Bronchial epithelial cell (primary cell): ENCODE measurements around the gene HYCC2. TPM values are rescaled to one million over a fixed set of nuclear protein-coding genes. Genes with fewer than 3 reads are reported as not detected.

Experiments used
- DNase-seq: peaks from one replicate; pipeline ENCODE4 v3.0.0-alpha.2; 2010; ENCODE audit warnings: low read depth
- FAIRE-seq: peaks from 2 replicates; lab custom pipeline; 2011; peaks lifted over from hg19 to GRCh38; lab: Jason Lieb, UNC
- H3K27me3 ChIP-seq: 2 replicates; pipeline ENCODE4 v1.5.1; 2011; ENCODE audit warnings: low read length; ENCODE audit not compliant: control insufficient read depth, insufficient read depth
- H3K36me3 ChIP-seq: 2 replicates; pipeline ENCODE4 v1.5.1; 2011; ENCODE audit warnings: low read length; ENCODE audit not compliant: control insufficient read depth, insufficient read depth
- H3K4me3 ChIP-seq: 2 replicates; pipeline ENCODE4 v1.5.1; 2011; ENCODE audit warnings: mild to moderate bottlenecking, low read depth, low read length, control low read depth
- total RNA-seq: library from RNA; depleted of rRNA; stranded (reverse); fragments of >200 nt; gene quantifications from 2 replicates; pipeline ENCODE4 v1.2.1, GENCODE V29; 2014
- TF ChIP-seq, protein P1 (sequence below): IDR thresholded peaks from 2 replicates; pipeline ENCODE4 v1.5.1; 2011; ENCODE audit warnings: mild to moderate bottlenecking, moderate library complexity, low read length, control low read depth, inconsistent platforms; ENCODE audit not compliant: insufficient read depth, severe bottlenecking

HYCC2 gene
- total RNA-seq, 1 donor from 2014 or later = 8.4 TPM

DNA sequence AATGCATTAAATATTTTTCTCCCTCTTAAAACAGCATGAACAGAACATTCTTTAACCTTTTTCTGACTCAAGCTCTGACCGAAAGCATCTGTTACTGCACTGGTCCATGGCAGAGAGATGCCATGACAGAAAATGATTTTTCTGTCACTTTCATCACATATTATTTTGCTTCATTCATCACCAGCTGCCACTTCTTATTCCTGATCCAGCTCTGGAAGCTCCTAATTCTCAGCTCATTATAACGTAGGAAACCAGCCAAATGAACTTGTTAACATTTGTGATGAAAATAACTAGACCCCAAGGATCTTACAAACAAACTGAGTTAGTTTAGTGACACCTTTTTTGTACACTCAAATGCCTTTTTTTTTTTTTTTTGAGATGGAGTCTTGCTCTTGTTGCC, 36.9 kb upstream of the HYCC2 start:
- Histone ChIP-seq H3K4me3 (no peak overlapping the region), H3K36me3 (no peaks in the 10 kb centered on the region), H3K27me3 (no peaks in the 10 kb centered on the region)
- DNase-seq (no peak), FAIRE-seq (no peak)
- TF ChIP-seq, protein P1, sequence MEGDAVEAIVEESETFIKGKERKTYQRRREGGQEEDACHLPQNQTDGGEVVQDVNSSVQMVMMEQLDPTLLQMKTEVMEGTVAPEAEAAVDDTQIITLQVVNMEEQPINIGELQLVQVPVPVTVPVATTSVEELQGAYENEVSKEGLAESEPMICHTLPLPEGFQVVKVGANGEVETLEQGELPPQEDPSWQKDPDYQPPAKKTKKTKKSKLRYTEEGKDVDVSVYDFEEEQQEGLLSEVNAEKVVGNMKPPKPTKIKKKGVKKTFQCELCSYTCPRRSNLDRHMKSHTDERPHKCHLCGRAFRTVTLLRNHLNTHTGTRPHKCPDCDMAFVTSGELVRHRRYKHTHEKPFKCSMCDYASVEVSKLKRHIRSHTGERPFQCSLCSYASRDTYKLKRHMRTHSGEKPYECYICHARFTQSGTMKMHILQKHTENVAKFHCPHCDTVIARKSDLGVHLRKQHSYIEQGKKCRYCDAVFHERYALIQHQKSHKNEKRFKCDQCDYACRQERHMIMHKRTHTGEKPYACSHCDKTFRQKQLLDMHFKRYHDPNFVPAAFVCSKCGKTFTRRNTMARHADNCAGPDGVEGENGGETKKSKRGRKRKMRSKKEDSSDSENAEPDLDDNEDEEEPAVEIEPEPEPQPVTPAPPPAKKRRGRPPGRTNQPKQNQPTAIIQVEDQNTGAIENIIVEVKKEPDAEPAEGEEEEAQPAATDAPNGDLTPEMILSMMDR = no peak

DNA sequence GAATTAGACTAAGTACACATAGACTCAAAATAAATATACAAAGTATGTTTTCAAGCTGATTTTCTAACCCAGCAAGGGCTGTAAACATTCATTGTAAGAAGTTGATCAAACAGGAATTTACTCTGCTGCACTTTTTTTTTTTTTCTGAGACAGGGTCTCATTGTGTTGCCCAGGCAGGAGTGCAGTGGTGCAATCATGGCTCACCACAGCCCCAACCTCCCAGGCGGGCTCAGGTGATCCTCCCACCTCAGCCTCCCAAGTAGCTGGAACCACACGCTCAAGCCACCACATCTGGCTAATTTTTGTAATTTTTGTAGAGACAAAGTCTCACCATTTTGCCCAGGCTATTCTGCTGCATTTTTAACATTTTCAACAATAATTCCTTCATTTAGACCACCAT, 36.2 kb upstream of the HYCC2 start:
- Histone ChIP-seq H3K36me3 (no peaks in the 10 kb centered on the region), H3K27me3 (no peaks in the 10 kb centered on the region), H3K4me3 (no peak overlapping the region)
- no peak for FAIRE-seq
- DNase-seq = no peak
- TF ChIP-seq, protein P1 = no peak

DNA sequence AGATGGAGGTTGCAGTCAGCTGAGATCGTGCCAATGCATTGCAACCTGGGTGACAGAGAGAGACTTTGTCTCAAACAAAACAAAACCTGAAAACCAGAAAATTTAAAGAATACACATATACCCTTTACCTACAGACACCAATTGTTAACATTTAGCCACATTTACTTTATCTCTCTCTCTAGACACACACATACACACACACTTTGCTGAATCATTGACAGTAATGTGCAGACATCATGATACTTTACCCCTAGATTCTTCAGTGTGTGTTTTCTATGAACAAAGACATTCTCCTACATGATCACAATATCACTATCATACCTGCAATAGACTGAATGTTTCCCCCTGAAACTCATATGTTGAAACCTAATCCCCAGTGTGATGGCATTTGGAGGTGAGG, 34.3 kb upstream of the HYCC2 start:
- no peak for DNase-seq
- TF ChIP-seq, protein P1 = no peak
- H3K27me3 ChIP-seq = no peaks in the 10 kb centered on the region
- H3K4me3 ChIP-seq = no peak overlapping the region
- no peak for FAIRE-seq
- H3K36me3 ChIP-seq = no peaks in the 10 kb centered on the region

DNA sequence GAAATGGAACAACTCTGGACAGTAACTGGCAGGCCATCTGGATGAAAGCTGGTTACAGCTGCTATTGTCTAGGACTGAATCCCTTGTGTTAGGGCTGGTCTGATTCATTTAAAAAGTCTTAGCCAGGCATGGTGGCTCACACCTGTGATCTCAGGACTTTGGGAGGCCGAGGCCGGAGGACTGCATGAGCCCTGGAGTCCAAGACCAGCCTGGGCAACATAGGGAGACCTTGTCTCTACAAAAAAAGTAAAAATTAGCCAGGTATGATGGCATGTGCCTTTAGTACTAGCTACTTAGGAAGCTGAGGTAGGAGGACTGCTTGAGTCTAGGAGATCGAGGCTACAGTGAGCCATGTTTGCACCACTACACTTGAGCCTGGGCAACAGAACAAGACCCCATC, 29.0 kb upstream of the HYCC2 start:
- DNase-seq = no peak
- no peaks in the 10 kb centered on the region for H3K27me3 ChIP-seq
- TF ChIP-seq, protein P1 = no peak
- H3K36me3 ChIP-seq = no peaks in the 10 kb centered on the region
- H3K4me3 ChIP-seq = no peak overlapping the region
- no peak for FAIRE-seq

DNA sequence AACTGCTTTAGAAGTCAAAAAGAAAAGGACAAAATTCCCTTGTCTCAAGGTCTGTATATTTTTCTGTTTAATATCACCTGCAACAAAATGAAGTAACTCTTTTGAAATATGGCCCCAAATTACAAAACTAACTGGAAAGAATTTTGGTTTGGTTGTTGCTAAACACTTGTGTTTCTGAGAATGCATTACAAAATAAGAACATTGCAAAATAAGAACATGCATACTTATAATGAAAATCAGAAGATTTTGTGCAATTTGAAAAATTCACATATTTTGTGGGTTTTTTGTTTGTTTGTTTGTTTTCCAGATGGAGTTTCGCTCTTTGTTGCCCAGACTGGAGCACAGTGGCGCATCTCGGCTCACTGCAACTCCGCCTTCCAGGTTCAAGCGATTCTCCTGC, 22.1 kb upstream of the HYCC2 start:
- no peak overlapping the region for H3K4me3 ChIP-seq
- no peaks in the 10 kb centered on the region for H3K27me3 ChIP-seq
- TF ChIP-seq, protein P1 = no peak
- DNase-seq (no peak), FAIRE-seq (no peak)
- no peaks in the 10 kb centered on the region for H3K36me3 ChIP-seq

DNA sequence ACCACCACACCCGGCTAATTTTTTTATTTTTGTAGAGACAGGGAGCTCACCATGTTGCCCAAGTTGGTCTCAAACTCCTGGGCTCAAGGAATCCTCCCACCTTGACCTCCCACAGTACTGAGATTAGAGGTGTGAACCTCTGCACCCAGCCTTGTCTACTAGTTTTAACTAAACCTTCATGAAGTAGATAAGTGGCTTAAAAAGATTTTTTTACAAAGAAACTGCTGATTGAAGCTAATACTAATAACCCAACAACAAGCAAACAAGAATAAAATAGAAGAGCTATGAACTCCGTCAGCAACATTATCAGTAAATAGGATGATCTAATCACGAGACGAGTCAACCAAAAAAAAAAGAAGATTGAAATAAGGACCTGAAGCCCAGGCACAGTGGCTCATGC, 19.1 kb upstream of the HYCC2 start:
- FAIRE-seq = no peak
- TF ChIP-seq, protein P1 = no peak
- Histone ChIP-seq H3K36me3 (no peaks in the 10 kb centered on the region), H3K27me3 (no peaks in the 10 kb centered on the region), H3K4me3 (no peak overlapping the region)
- DNase-seq = no peak
